Large intestine (tissue), 3 donors: ENCODE measurements around the gene MTA3. TPM values are rescaled to one million over a fixed set of nuclear protein-coding genes. Genes with fewer than 3 reads are reported as not detected.

Experiments used
- DNase-seq, 2 donors: peaks; one replicate each; pipeline versions ENCODE4 v3.0.0 to v3.0.0-alpha.2; 2013
- H3K27ac ChIP-seq: one replicate; pipeline ENCODE4 v1.5.1; 2013; ENCODE audit warnings: low read length
- H3K27me3 ChIP-seq: 2 replicates; pipeline ENCODE4 v1.6.1; 2013; ENCODE audit warnings: low read length; ENCODE audit not compliant: control insufficient read depth, insufficient read depth
- H3K36me3 ChIP-seq: 2 replicates; pipeline ENCODE4 v1.6.1; 2013; ENCODE audit warnings: low read length; ENCODE audit not compliant: control insufficient read depth, insufficient read depth
- H3K4me1 ChIP-seq: one replicate; pipeline ENCODE4 v1.6.1; 2013; ENCODE audit warnings: low read length; ENCODE audit not compliant: control insufficient read depth, insufficient read depth
- H3K4me3 ChIP-seq: one replicate; pipeline ENCODE4 v1.5.1; 2013; ENCODE audit warnings: low read length
- H3K9me3 ChIP-seq: one replicate; pipeline ENCODE4 v1.6.1; 2013; ENCODE audit warnings: mild to moderate bottlenecking, low read depth, low read length, moderate library complexity; ENCODE audit not compliant: control insufficient read depth
- WGBS: methylation state at CpG from one replicate; pipeline ENCODE4 v1.1.5; 2013; ENCODE audit warnings: low lambda C conversion rate; ENCODE audit not compliant: insufficient coverage; 5-methylcytosine and 5-hydroxymethylcytosine counted together
- polyA plus RNA-seq: library from polyadenylated mRNA; unstranded; fragments of 120-200 nt; gene quantifications from one replicate; pipeline ENCODE4 v1.2.1, GENCODE V29; 2013

The MTA3 gene
- polyA plus RNA-seq, 1 donor, result 34.0 TPM

GRCh38 chr2:42777883-42778805 lies 209.7 kb downstream of the MTA3 start:
- H3K4me1 ChIP-seq, result no peaks in the 10 kb centered on the region
- peaks cover 22% of the 10 kb centered on the region for H3K36me3 ChIP-seq
- H3K27me3 ChIP-seq, result no peaks in the 10 kb centered on the region
- H3K27ac ChIP-seq, result no peak overlapping the region
- peaks cover 19% of the 10 kb centered on the region for H3K9me3 ChIP-seq
- no peak for DNase-seq
- WGBS, result 100% methylated on average over 1 of the region's 3 CpGs
- no peak overlapping the region for H3K4me3 ChIP-seq

- Histone ChIP-seq H3K9me3 (peaks cover 19% of the 10 kb centered on the region), H3K4me3 (no peak overlapping the region), H3K36me3 (peaks cover 36% of the 10 kb centered on the region), H3K27ac (no peak overlapping the region), H3K27me3 (no peaks in the 10 kb centered on the region), H3K4me1 (no peaks in the 10 kb centered on the region)
- peak in 1 of 2 donors; percentile 68 for DNase-seq
- no CpG with 5 or more reads among the region's 1 CpG for WGBS
Observed at GRCh38 chr2:42781181-42781580, 212.7 kb downstream of the MTA3 start.

GRCh38 chr2:42783511-42783910 lies 215.1 kb downstream of the MTA3 start:
- Histone ChIP-seq H3K36me3 (peaks cover 42% of the 10 kb centered on the region), H3K4me1 (no peaks in the 10 kb centered on the region), H3K27me3 (no peaks in the 10 kb centered on the region), H3K4me3 (no peak overlapping the region), H3K27ac (no peak overlapping the region), H3K9me3 (peaks cover 15% of the 10 kb centered on the region)
- WGBS, result no CpG with 5 or more reads among the region's 9 CpGs
- DNase-seq, result no peak

- no CpG with 5 or more reads among the region's 7 CpGs for WGBS
- Histone ChIP-seq H3K9me3 (peaks cover 10% of the 10 kb centered on the region), H3K27ac (no peak overlapping the region), H3K4me1 (no peaks in the 10 kb centered on the region), H3K36me3 (peaks cover 41% of the 10 kb centered on the region), H3K27me3 (no peaks in the 10 kb centered on the region), H3K4me3 (no peak overlapping the region)
- DNase-seq, result no peak
Observed at GRCh38 chr2:42784204-42784880, 215.9 kb downstream of the MTA3 start.

- H3K27ac ChIP-seq, result no peak overlapping the region
- WGBS, result 90% methylated on average over 2 of the region's 15 CpGs
- DNase-seq, result no peak
Observed at GRCh38 chr2:42786561-42787345, 218.3 kb downstream of the MTA3 start.

GRCh38 chr2:42787424-42787787 lies 219.0 kb downstream of the MTA3 start:
- no CpG with 5 or more reads among the region's 3 CpGs for WGBS
- DNase-seq, result no peak
- peaks cover 37% of the 10 kb centered on the region for H3K36me3 ChIP-seq
- H3K27ac ChIP-seq, result no peak overlapping the region
- H3K4me1 ChIP-seq, result peaks cover 3% of the 10 kb centered on the region
- H3K27me3 ChIP-seq, result no peaks in the 10 kb centered on the region
- no peaks in the 10 kb centered on the region for H3K9me3 ChIP-seq
- H3K4me3 ChIP-seq, result no peak overlapping the region

More at GRCh38 chr2:42786561-42787345, 218.3 kb downstream of the MTA3 start:
- Histone ChIP-seq H3K4me1 (peaks cover under 1% of the 10 kb centered on the region), H3K9me3 (no peaks in the 10 kb centered on the region), H3K27me3 (no peaks in the 10 kb centered on the region), H3K4me3 (no peak overlapping the region), H3K36me3 (peaks cover 41% of the 10 kb centered on the region)

GRCh38 chr2:42787788-42788477 lies 219.5 kb downstream of the MTA3 start:
- no peak overlapping the region for H3K4me3 ChIP-seq
- H3K36me3 ChIP-seq, result peaks cover 31% of the 10 kb centered on the region
- no CpG with 5 or more reads among the region's 12 CpGs for WGBS
- no peaks in the 10 kb centered on the region for H3K9me3 ChIP-seq
- H3K27me3 ChIP-seq, result no peaks in the 10 kb centered on the region
- H3K4me1 ChIP-seq, result peaks cover 3% of the 10 kb centered on the region
- DNase-seq, result no peak
- H3K27ac ChIP-seq, result no peak overlapping the region

GRCh38 chr2:42788478-42788793 lies 220.0 kb downstream of the MTA3 start:
- no peaks in the 10 kb centered on the region for H3K27me3 ChIP-seq
- H3K36me3 ChIP-seq, result peaks cover 26% of the 10 kb centered on the region
- H3K27ac ChIP-seq, result no peak overlapping the region
- H3K4me3 ChIP-seq, result no peak overlapping the region
- no peaks in the 10 kb centered on the region for H3K9me3 ChIP-seq
- H3K4me1 ChIP-seq, result peaks cover 3% of the 10 kb centered on the region
- WGBS, result no CpG with 5 or more reads among the region's 9 CpGs
- no peak for DNase-seq

GRCh38 chr2:42788882-42789281 lies 220.4 kb downstream of the MTA3 start:
- Histone ChIP-seq H3K27ac (no peak overlapping the region), H3K9me3 (no peaks in the 10 kb centered on the region), H3K4me3 (no peak overlapping the region), H3K27me3 (no peaks in the 10 kb centered on the region), H3K4me1 (peaks cover 3% of the 10 kb centered on the region), H3K36me3 (peaks cover 22% of the 10 kb centered on the region)
- DNase-seq, result no peak
- no CpG with 5 or more reads among the region's 4 CpGs for WGBS

- Histone ChIP-seq H3K27ac (no peak overlapping the region), H3K9me3 (no peaks in the 10 kb centered on the region), H3K27me3 (no peaks in the 10 kb centered on the region), H3K36me3 (peaks cover 18% of the 10 kb centered on the region), H3K4me3 (no peak overlapping the region), H3K4me1 (peaks cover 3% of the 10 kb centered on the region)
- no CpG with 5 or more reads among the region's 2 CpGs for WGBS
- no peak for DNase-seq
Observed at GRCh38 chr2:42789751-42790150, 221.3 kb downstream of the MTA3 start.
